Neural cell (in vitro differentiated cells): ENCODE measurements around the gene FHIP1A. TPM values are rescaled to one million over a fixed set of nuclear protein-coding genes. Genes with fewer than 3 reads are reported as not detected.

Source experiments
- H2AFZ ChIP-seq: fragments of 200-600, 300-800 bp; sonication (generic), shearing (Covaris generic); 2 replicates; pipeline ENCODE4 v1.6.0; 2014; ENCODE audit warnings: low read depth, mild to moderate bottlenecking, antibody characterized with exemption, low read length, moderate library complexity
- H3F3A ChIP-seq: fragments of 200-600 bp; shearing (Covaris generic); 2 replicates; pipeline ENCODE4 v1.6.1; 2016; ENCODE audit warnings: mild to moderate bottlenecking, moderate library complexity, mixed read lengths, antibody characterized with exemption, low read length; ENCODE audit not compliant: insufficient read depth, poor library complexity, severe bottlenecking
- H3K27ac ChIP-seq: fragments of 200-600, 300-800 bp; sonication (generic), shearing (Covaris generic); 2 replicates; pipeline ENCODE4 v1.5.1; 2014; ENCODE audit warnings: mild to moderate bottlenecking, low read length, moderate library complexity
- H3K27me3 ChIP-seq: fragments of 300-800, 200-600 bp; sonication (generic), shearing (Covaris generic); 2 replicates; pipeline ENCODE4 v1.6.0; 2014; ENCODE audit warnings: mild to moderate bottlenecking, low read depth, low read length, moderate library complexity; ENCODE audit not compliant: insufficient read depth
- H3K36me3 ChIP-seq: fragments of 300-800, 200-600 bp; sonication (generic), shearing (Covaris generic); 2 replicates; pipeline ENCODE4 v1.5.1; 2014; ENCODE audit warnings: mild to moderate bottlenecking, antibody characterized with exemption, low read length, moderate library complexity; ENCODE audit not compliant: insufficient read depth
- H3K4me2 ChIP-seq: fragments of 300-800, 200-600 bp; sonication (generic), shearing (Covaris generic); 2 replicates; pipeline ENCODE4 v1.6.0; 2014; ENCODE audit warnings: mild to moderate bottlenecking, low read length
- H3K4me3 ChIP-seq: fragments of 300-800, 200-600 bp; sonication (generic), shearing (Covaris generic); 2 replicates; pipeline ENCODE4 v1.5.1; 2014; ENCODE audit warnings: mild to moderate bottlenecking, low read length, moderate library complexity
- H3K79me2 ChIP-seq: fragments of 200-600 bp; shearing (Covaris generic); replicated peaks from 2 replicates; pipeline ENCODE4 v1.6.0; 2014; ENCODE audit warnings: mild to moderate bottlenecking, low read length, moderate library complexity; ENCODE audit not compliant: insufficient read depth
- H3K9ac ChIP-seq: fragments of 300-800, 200-600 bp; sonication (generic), shearing (Covaris generic); 2 replicates; pipeline ENCODE4 v1.6.1; 2016; ENCODE audit warnings: mild to moderate bottlenecking, low read length, mixed read lengths
- H3K9me2 ChIP-seq: fragments of 200-600 bp; shearing (Covaris generic); 2 replicates; pipeline ENCODE4 v1.6.1; 2016; ENCODE audit warnings: mild to moderate bottlenecking, low read length, mixed read lengths; ENCODE audit not compliant: insufficient read depth
- H3K9me3 ChIP-seq: fragments of 200-600, 300-800 bp; sonication (generic), shearing (Covaris generic); 2 replicates; pipeline ENCODE4 v1.6.1; 2016; ENCODE audit warnings: mild to moderate bottlenecking, mixed run types, low read length, moderate library complexity, mixed read lengths
- H4K20me1 ChIP-seq: fragments of 200-600 bp; shearing (Covaris generic); 2 replicates; pipeline ENCODE4 v1.6.1; 2016; ENCODE audit warnings: mild to moderate bottlenecking, mixed run types; ENCODE audit not compliant: insufficient read depth
- CTCF ChIP-seq: fragments of 450-650 bp; IDR thresholded peaks from 2 replicates; pipeline ENCODE4 v1.5.1; 2014; ENCODE audit warnings: antibody characterized with exemption, mild to moderate bottlenecking, moderate library complexity; ENCODE audit not compliant: poor library complexity, severe bottlenecking
- EP300 ChIP-seq: fragments of 450-650 bp; conservative IDR thresholded peaks from 2 replicates; pipeline ENCODE4 v1.6.1; 2014; ENCODE audit warnings: antibody characterized with exemption, mild to moderate bottlenecking, moderate library complexity; ENCODE audit not compliant: poor library complexity, severe bottlenecking
- EZH2 ChIP-seq: fragments of 200-600, 300-800 bp; shearing (Covaris generic), sonication (generic); IDR thresholded peaks from 2 replicates; pipeline ENCODE4 v1.6.1; 2014; ENCODE audit warnings: antibody characterized with exemption, low read length, borderline replicate concordance, mild to moderate bottlenecking; ENCODE audit not compliant: insufficient read depth, poor library complexity, severe bottlenecking
- MXI1 ChIP-seq: fragments of 450-650 bp; conservative IDR thresholded peaks from 2 replicates; pipeline ENCODE4 v1.6.1; 2014; ENCODE audit warnings: antibody characterized with exemption, mild to moderate bottlenecking; ENCODE audit not compliant: poor library complexity, severe bottlenecking
- POLR2AphosphoS5 ChIP-seq: IDR thresholded peaks from 2 replicates; pipeline ENCODE4 v1.6.1; 2012
- RAD21 ChIP-seq: fragments of 450-650 bp; conservative IDR thresholded peaks from 2 replicates; pipeline ENCODE4 v1.6.1; 2014; ENCODE audit warnings: antibody characterized with exemption, mild to moderate bottlenecking, moderate library complexity
- REST ChIP-seq: IDR thresholded peaks from 2 replicates; pipeline ENCODE4 v1.6.1; 2012; ENCODE audit warnings: borderline replicate concordance
- SMC3 ChIP-seq: fragments of 450-650 bp; conservative IDR thresholded peaks from 2 replicates; pipeline ENCODE4 v1.6.1; 2014; ENCODE audit warnings: antibody characterized with exemption, mild to moderate bottlenecking, moderate library complexity; ENCODE audit not compliant: poor library complexity
- TAF1 ChIP-seq: IDR thresholded peaks from 2 replicates; pipeline ENCODE4 v1.6.1; 2012; ENCODE audit warnings: low read depth
- polyA plus RNA-seq: library from polyadenylated mRNA; depleted of rRNA; stranded (reverse); fragments of >200 nt; gene quantifications from 2 replicates; pipeline ENCODE4 v1.2.3, GENCODE V29; 2014

FHIP1A gene
- polyA plus RNA-seq, 1 donor from 2014 or later = not detected

GRCh38 chr4:151418385-151418784, 9.4 kb downstream of the FHIP1A start:
- Histone ChIP-seq H3K4me3 (no peak overlapping the region), H3K9ac (no peak overlapping the region), H3K9me3 (no peaks in the 10 kb centered on the region), H3K9me2 (no peaks in the 10 kb centered on the region), H2AFZ (no peak overlapping the region), H3F3A (no peaks in the 10 kb centered on the region), H3K79me2 (no peaks in the 10 kb centered on the region), H3K36me3 (no peaks in the 10 kb centered on the region), H3K27me3 (no peaks in the 10 kb centered on the region), H3K4me2 (no peak overlapping the region), H3K27ac (no peak overlapping the region), H4K20me1 (no peaks in the 10 kb centered on the region)
- no peak for TF ChIP-seq SMC3
- TF ChIP-seq REST = no peak
- no peak for TF ChIP-seq TAF1
- TF ChIP-seq POLR2AphosphoS5 = no peak
- TF ChIP-seq CTCF = no peak
- TF ChIP-seq RAD21 = no peak
- no peak for TF ChIP-seq MXI1
- no peak for TF ChIP-seq EZH2
- no peak for TF ChIP-seq EP300

GRCh38 chr4:151418856-151419255, 9.9 kb downstream of the FHIP1A start:
- TF ChIP-seq CTCF (no peak), EP300 (no peak), SMC3 (no peak), POLR2AphosphoS5 (no peak), REST (no peak), TAF1 (no peak), RAD21 (no peak), MXI1 (no peak), EZH2 (no peak)

More at GRCh38 chr4:151418856-151419255, 9.9 kb downstream of the FHIP1A start:
- Histone ChIP-seq H3K27me3 (no peaks in the 10 kb centered on the region), H4K20me1 (no peaks in the 10 kb centered on the region), H3K9ac (no peak overlapping the region), H3K27ac (no peak overlapping the region), H3K4me3 (no peak overlapping the region), H3K36me3 (no peaks in the 10 kb centered on the region), H3K9me3 (no peaks in the 10 kb centered on the region), H3K9me2 (no peaks in the 10 kb centered on the region), H3K4me2 (no peak overlapping the region), H3F3A (no peaks in the 10 kb centered on the region), H3K79me2 (no peaks in the 10 kb centered on the region), H2AFZ (no peak overlapping the region)
